ENCODE results near the gene IDH3B. TPM values are rescaled to one million over a fixed set of nuclear protein-coding genes. Genes with fewer than 3 reads are reported as not detected.

Gene IDH3B
- total and polyA plus RNA-seq, 8 donors: 27.3 to 83.3 (median 34.8) TPM

DNA sequence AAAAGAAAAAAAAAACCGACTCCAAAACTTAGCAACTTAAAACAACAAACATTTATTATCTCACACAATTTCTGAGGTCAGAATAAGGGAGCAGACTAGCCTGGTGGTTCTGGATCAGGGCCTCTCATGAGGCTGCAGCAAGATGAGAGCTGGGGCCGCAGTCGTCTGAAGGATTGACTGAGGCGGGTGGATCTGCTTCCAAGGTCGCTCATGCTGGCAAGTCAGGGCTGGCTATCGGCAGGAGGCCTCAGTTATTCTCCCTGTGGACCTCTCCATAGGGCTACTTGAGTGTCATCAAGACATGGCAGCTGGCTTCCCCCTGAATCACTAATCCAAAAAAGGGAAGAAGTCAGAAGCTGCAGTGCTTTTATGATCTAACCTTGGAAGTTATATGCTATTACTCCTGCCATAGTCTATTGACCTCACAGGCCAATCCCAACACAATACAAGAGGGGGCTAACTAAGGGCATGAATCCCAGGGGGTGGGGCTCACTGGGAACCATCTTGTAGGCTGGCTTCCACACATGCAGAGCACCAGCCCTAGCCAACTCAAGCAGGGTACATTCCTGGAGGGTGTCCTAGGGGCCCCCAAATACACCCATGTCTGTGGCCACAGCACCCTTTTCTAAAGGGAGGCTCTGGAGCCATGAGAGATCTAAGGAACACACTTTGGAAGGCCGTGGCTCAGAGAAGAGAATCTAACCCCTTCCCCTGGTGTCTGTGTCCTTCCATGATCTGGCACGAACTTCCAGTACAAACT is 39.9 kb upstream of the IDH3B start:
- H3K27me3 ChIP-seq: no peaks in the 10 kb centered on the region
- no peaks in the 10 kb centered on the region for H3K4me1 ChIP-seq
- no peak for FAIRE-seq
- no peak overlapping the region for H3K27ac ChIP-seq
- no peak overlapping the region for H3K4me3 ChIP-seq
- intact Hi-C loops (cut with DNase I): no loop called here
- no peaks in the 10 kb centered on the region for H3K9me3 ChIP-seq
- H3K36me3 ChIP-seq: no peaks in the 10 kb centered on the region
- no peak for ATAC-seq
- TF ChIP-seq, protein P1, sequence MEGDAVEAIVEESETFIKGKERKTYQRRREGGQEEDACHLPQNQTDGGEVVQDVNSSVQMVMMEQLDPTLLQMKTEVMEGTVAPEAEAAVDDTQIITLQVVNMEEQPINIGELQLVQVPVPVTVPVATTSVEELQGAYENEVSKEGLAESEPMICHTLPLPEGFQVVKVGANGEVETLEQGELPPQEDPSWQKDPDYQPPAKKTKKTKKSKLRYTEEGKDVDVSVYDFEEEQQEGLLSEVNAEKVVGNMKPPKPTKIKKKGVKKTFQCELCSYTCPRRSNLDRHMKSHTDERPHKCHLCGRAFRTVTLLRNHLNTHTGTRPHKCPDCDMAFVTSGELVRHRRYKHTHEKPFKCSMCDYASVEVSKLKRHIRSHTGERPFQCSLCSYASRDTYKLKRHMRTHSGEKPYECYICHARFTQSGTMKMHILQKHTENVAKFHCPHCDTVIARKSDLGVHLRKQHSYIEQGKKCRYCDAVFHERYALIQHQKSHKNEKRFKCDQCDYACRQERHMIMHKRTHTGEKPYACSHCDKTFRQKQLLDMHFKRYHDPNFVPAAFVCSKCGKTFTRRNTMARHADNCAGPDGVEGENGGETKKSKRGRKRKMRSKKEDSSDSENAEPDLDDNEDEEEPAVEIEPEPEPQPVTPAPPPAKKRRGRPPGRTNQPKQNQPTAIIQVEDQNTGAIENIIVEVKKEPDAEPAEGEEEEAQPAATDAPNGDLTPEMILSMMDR (IDR thresholded peaks at IDR 0.05): no peak
- 78 to 88% methylated on average over 8 of the region's 8 CpGs for WGBS, 2 donors
- DNase-seq: no peak

DNA sequence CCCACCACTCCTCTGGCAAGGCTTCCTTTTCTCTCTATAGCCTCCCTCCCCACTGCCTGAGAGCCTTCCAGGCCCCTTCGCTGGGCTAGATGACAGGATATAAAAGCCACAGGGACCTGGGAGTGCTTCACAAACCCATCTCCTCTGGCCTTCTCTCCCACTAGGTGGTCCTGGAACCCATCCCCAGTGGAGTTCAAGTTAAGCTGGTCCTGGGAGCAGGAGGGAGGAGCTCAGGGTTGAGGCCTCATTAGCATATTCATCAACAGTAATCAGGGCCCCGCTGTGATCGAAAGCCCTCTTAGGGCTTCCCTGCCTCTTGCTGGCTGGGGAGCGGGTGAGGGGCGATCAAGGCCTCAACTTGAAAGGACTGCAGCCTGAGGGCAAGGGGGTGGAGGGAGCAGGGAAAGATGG is 37.7 kb upstream of the IDH3B start:
- FAIRE-seq (no peak), DNase-seq (no peak), ATAC-seq (no peak)
- intact Hi-C loops (cut with DNase I): no loop called here
- WGBS, 2 donors: 75 to 77% methylated on average over 5 of the region's 5 CpGs
- Histone ChIP-seq H3K9me3 (no peaks in the 10 kb centered on the region), H3K27me3 (no peaks in the 10 kb centered on the region), H3K4me3 (no peak overlapping the region), H3K27ac (no peak overlapping the region), H3K36me3 (no peaks in the 10 kb centered on the region), H3K4me1 (no peaks in the 10 kb centered on the region)
- TF ChIP-seq, protein P1 (IDR thresholded peaks at IDR 0.05): no peak

DNA sequence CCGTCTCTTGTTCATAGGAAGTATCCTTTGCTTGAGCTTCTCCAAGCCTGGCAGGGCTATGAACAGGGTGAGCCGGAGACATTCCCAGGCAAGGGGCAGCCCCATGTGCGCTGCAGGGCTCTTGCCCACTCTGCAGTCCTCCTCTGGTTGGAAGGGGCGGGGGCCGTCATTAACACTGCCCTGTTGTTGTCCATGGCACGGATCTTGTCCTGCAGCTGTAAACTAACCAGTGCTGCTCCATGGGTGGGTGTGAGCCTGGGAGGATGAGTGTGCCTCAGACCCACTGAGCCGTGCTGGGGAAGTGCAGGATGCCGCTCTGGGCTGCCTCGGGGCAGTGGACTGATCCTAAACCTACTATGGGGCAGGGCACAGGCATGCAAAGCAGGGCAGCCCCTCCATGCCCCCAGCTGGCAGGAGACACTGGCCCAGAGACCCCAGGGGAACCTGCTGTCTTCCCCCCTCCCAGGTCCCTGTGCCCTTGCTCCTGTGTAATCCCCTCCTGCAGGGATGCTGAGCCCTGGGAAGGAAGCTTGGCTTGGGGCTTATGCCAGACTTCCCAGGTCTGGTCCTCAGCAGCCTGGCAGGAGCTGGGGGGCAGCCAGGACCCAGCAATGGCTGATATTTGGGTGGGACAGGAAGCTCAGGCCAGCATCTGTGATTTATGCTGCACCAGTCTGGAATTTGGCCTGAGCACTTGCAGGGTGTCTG is 37.1 kb upstream of the IDH3B start:
- no peak overlapping the region for H3K4me3 ChIP-seq
- H3K4me1 ChIP-seq: no peaks in the 10 kb centered on the region
- H3K9me3 ChIP-seq: no peaks in the 10 kb centered on the region
- no peak for FAIRE-seq
- no peak overlapping the region for H3K27ac ChIP-seq
- H3K36me3 ChIP-seq: no peaks in the 10 kb centered on the region
- no peak for ATAC-seq
- TF ChIP-seq, protein P1 (IDR thresholded peaks at IDR 0.05): no peak
- no peaks in the 10 kb centered on the region for H3K27me3 ChIP-seq
- WGBS, 2 donors: 59 to 70% methylated on average over 9 of the region's 9 CpGs
- DNase-seq: no peak
- intact Hi-C loops (cut with DNase I): no loop called here

DNA sequence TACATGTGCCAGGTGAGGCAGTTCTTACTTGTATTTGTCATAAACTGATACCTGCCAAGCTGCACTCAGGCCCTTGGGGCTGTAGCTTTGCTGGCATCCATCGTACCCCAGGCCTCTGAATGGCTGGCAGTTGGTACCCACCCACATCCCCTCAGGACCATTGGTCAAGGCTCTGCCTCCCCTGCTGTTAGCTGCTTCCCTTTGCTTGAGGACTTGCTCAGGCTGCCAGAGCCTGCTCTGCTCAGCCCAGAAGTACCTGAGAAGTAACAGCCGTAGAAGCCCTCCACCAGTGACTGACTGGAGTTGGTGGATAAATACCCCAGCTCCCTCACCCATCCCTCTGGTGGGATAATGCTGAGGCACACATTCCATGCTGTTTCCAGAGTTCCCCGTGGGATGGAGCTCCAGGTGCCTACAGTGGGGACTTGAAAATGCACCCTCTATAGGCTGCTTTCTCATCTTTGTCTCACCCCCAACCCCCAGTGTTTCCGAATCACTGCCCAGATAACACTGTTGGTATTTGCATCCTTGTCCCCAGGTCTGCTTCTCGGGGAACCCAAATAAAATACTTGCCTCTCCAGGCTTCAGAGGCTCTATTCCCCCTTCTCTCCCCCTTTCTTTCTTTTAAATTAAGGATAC is 35.9 kb upstream of the IDH3B start:
- intact Hi-C loops (cut with DNase I): no loop called here
- ATAC-seq (no peak), FAIRE-seq (no peak), DNase-seq (no peak)
- H3K27ac ChIP-seq: no peak overlapping the region
- no peaks in the 10 kb centered on the region for H3K27me3 ChIP-seq
- H3K4me1 ChIP-seq: no peaks in the 10 kb centered on the region
- no peaks in the 10 kb centered on the region for H3K36me3 ChIP-seq
- TF ChIP-seq, protein P1 (IDR thresholded peaks at IDR 0.05): no peak
- H3K9me3 ChIP-seq: no peaks in the 10 kb centered on the region
- WGBS, 2 donors: 75 to 79% methylated on average over 5 of the region's 5 CpGs
- H3K4me3 ChIP-seq: no peak overlapping the region
